NCI-H1930 (cell line): ENCODE results near the gene HYAL1.

ENCODE experiments used
- DNase-seq, 2 experiments: peaks; one replicate each; lab custom pipeline; 2025; lab: John Stamatoyannopoulos, UW

Gene HYAL1

GRCh38 chr3:50260027-50260941, 43.1 kb downstream of the HYAL1 start:
- DNase-seq, result peak; percentile 80 to 87

GRCh38 chr3:50259432-50260026, 43.8 kb downstream of the HYAL1 start:
- no peak for DNase-seq

- no peak for DNase-seq
Observed at GRCh38 chr3:50258979-50259378, 44.4 kb downstream of the HYAL1 start.

- DNase-seq, result peak; percentile 17 to 19
Observed at GRCh38 chr3:50258029-50258680, 45.2 kb downstream of the HYAL1 start.

- peak in 1 of 2 experiments; percentile 46 for DNase-seq
Observed at GRCh38 chr3:50256978-50257890, 46.1 kb downstream of the HYAL1 start.

GRCh38 chr3:50255251-50255615, 48.1 kb downstream of the HYAL1 start:
- DNase-seq, result no peak

- DNase-seq, result no peak
Observed at GRCh38 chr3:50254577-50255250, 48.7 kb downstream of the HYAL1 start.

- DNase-seq, result no peak
Observed at GRCh38 chr3:50251220-50251619, 52.2 kb downstream of the HYAL1 start.

GRCh38 chr3:50250514-50250913, 52.9 kb downstream of the HYAL1 start:
- no peak for DNase-seq
